Raji (cell line): ENCODE measurements around the gene BCLAF1.
A peak's percentile ranks its signal among the peaks of the same experiment; 100 is the strongest.

ENCODE experiments used
- POLR2A ChIP-seq: IDR thresholded peaks from 2 replicates; pipeline ENCODE4 v1.6.1; 2011; ENCODE audit warnings: low read depth, low read length, control low read depth; ENCODE audit not compliant: insufficient read depth

BCLAF1 gene, protein sequence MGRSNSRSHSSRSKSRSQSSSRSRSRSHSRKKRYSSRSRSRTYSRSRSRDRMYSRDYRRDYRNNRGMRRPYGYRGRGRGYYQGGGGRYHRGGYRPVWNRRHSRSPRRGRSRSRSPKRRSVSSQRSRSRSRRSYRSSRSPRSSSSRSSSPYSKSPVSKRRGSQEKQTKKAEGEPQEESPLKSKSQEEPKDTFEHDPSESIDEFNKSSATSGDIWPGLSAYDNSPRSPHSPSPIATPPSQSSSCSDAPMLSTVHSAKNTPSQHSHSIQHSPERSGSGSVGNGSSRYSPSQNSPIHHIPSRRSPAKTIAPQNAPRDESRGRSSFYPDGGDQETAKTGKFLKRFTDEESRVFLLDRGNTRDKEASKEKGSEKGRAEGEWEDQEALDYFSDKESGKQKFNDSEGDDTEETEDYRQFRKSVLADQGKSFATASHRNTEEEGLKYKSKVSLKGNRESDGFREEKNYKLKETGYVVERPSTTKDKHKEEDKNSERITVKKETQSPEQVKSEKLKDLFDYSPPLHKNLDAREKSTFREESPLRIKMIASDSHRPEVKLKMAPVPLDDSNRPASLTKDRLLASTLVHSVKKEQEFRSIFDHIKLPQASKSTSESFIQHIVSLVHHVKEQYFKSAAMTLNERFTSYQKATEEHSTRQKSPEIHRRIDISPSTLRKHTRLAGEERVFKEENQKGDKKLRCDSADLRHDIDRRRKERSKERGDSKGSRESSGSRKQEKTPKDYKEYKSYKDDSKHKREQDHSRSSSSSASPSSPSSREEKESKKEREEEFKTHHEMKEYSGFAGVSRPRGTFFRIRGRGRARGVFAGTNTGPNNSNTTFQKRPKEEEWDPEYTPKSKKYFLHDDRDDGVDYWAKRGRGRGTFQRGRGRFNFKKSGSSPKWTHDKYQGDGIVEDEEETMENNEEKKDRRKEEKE

DNA sequence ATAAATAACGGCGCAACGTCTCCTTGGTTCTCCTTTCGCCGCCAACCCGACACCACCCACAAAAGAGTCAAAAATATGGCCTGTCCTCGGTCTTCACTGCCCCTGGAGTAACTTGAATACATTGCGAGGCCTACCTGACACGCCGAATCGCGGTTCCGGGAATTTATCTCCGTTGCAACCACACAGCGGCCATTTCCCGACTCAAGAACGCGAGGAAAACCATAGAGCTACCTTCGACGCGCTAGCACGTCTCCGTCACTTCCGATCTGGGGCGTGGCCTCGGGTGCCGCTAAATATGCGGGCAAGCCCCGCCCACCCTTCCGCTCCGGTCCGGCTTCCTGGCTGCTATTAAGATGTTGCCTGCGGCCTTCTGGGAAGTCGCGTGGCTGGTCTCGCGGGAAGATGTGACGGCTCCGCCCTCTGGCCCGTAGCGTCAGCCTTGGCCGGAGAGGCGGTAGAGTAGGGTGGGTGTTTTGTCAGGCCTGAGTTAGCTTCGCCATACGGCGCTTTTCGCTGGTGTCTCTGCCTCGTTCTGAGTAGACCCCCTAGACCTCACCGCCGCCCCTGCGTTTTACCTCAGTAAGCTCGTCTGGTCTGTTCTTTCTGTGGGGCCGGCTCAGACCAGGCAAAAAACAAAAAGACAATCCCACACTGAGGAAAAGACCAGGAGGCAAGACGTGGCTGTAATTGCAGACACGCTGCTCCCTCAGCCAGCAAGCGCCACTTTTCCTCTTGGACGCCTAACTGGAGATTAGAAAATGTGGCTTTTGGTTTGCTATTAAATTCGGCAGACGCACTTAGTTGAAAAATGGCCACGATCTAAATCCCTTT, at the start of gene BCLAF1:
Gene BCLAF1, minus strand, starts transcription at position 268 of the 831 bp plus-strand sequence. CDS start 9,980 bp downstream, outside the sequence.
- peak; percentile 95 for TF ChIP-seq POLR2A

DNA sequence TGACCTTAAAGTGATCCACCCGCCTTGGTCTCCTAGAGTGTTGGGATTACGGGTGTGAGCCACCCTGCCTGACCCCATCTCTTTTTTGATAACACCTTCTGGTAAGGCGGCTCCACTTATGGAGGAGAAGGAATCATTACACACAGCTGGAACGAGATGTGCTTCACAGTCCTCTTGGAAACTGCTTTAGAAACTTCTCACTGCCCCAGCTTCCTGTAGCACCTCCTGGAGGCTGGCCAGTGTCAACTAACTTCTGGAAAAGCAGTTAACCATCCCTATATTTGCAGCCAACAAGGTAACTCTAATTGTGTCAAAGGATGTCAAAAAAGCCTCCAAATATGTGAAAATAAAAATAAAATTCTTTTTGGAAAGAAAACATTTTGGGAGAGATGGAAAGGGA, 48.8 kb upstream of the BCLAF1 start:
- no peak for TF ChIP-seq POLR2A

DNA sequence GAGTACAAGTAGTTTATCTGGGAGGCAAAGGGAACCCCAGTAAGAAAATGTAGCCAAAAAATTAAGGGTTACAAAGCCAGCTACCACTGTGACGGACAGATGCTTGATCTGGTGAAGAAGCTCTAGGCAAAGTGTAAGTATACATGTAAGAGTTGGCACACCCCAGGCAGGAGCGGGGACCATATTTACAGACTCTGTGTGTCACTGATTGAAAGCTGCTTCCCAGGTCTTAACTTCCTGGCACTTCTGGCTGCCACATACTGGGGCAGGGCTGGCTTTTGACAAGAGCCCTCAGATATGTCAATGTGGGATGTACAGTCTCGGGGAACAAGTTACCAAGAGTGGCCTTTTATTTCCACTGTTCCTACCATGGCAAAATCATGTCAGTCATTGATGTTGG, 48.0 kb upstream of the BCLAF1 start:
- no peak for TF ChIP-seq POLR2A

DNA sequence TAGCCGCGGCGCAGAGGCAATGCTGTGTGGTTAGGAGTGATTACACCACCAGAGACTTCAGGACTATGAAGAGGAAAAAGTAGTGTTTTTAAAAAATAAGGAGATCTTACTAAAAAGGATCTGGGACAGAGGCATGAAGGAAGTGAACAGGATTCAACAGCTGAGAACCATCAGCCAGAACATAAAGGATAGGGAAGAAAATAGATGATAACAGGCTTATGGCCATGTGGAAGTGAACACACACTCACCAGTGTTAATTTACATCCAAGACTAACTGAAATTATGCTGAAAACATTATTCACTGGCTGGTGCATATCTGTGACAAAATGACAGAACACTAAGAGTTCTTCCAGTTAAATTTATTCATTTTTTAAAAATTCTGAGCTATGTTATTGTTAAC, 47.5 kb upstream of the BCLAF1 start:
- no peak for TF ChIP-seq POLR2A

DNA sequence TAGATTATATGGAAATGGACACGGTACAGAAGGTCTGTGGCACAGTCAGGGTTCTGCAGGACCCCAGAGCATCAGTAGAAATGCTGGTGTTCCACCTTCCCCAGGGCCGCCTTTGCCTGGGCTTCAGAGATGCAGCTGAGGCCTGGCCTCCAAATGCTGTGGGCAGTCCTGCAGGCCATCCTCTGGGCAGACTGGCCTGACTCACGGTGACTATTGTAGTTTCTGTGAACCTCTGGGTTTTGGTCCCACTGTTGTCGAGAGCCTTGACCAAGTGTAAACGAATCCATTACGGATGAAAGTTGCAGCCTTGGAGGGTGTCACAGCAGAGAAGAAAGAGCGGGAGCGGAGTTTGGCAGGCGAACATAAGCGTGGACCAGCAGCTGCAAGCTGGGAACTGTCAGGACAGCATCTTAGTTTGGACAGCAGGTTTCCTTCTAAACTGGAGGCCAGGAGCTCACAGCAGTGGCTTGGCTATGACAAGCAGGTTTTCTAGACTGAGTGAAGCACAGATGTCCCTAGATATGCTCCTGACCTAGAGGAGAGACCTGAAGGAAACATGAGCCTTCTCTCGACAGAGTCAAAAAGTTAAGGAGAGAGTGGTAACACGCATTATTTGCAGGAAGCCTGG, 46.2 kb upstream of the BCLAF1 start:
- no peak for TF ChIP-seq POLR2A

DNA sequence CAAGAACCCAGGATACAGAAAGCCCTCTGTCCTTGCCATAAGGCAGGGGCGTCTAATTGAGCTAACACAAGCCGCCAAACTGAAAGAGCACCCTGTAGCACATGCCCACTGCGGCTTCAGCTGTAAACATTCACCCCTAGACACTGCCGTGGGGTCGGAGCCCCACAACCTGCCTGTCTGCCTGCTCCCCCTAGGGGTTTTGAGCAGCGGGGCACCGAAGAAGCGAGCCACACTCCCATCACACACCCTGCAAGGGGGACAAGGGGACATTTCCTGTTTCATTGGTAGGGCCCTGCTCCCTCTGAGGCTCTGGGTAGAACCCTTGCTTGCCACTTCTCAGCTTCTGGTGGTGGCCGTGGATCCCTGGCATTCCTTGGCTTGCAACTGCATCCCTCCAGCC, 45.2 kb upstream of the BCLAF1 start:
- no peak for TF ChIP-seq POLR2A

DNA sequence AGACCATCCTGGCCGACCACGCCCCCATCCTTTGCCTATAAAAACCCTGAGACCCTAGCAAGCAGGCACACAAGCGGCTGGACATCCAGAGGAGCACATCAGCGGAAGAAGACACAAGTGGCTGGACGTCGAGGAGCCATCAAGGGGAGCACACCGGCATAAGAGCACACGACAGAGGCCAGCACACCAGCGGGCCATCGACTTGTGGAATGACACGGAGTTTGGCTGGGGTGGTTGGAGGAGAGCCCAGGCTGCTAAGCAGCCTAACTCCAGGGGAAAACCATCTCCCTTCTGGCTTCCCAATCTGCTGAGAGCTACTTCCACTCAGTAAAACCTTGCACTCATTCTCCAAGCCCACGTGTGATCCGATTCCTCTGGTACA, 44.8 kb upstream of the BCLAF1 start:
- no peak for TF ChIP-seq POLR2A

DNA sequence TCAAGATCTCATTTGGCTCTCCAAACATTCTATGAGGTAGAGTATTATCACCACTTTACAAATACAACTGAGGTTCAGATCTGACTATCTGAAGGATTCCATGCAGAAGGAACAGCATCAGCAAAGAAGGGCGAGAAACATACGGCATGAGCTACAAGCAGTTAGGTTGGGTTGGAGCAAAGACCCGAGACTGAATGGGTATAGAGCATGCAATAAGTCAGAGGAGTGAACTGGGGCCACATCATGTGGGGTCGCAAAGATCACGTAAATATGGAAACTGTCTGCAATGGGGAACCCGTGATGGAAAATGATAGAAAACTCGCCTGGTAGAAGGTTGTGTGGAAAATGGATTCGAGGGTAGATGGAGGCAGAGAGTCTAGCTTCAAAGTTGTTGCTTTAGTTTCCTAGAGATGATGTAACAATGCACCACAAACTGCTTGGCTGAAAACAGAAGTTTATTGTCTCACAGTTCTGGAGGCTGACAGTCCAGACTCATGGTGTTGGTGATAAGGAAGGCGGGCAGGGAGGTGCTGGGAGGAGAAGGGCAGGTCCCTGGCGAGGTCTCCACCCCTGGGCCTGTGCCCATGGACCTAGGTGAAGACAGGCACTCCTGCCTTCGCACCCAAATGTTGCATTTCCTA, 44.3 kb upstream of the BCLAF1 start:
- TF ChIP-seq POLR2A, result no peak

DNA sequence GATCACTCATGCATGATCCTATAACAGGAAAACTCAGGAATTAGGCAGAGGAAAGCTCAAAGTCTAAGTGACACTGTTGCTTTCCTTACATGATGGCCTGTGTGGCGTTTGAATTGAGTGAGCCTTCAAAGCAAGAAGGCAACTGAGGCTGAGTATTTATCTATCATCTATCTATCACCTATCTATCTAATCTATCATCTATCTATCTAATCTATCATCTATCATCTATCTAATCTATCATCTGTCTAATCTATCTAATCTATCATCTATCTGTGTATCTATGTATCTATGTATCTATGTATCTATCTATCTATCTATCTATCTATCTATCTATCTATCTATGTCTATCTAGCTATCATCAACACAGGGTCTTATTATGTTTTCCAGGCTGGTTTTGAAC, 41.8 kb upstream of the BCLAF1 start:
- no peak for TF ChIP-seq POLR2A

DNA sequence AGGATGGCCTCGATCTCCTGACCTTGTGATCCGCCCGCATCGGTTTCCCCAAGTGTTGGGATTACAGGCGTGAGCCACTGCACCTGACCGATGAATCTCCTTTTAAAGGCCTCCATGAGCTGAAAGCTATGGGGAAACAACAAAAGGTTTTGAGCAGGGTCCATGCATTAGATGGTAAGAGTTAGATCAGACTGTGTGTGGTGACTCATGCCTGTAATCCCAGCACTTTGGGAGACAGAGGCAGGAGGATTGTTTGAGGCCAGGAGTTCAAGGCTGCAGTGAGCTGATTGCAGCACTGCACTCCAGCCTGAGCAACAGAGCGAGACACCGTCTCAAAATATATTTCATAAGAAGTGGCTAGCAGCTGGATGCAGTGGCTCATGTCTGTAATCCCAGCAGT, 41.0 kb upstream of the BCLAF1 start:
- no peak for TF ChIP-seq POLR2A

DNA sequence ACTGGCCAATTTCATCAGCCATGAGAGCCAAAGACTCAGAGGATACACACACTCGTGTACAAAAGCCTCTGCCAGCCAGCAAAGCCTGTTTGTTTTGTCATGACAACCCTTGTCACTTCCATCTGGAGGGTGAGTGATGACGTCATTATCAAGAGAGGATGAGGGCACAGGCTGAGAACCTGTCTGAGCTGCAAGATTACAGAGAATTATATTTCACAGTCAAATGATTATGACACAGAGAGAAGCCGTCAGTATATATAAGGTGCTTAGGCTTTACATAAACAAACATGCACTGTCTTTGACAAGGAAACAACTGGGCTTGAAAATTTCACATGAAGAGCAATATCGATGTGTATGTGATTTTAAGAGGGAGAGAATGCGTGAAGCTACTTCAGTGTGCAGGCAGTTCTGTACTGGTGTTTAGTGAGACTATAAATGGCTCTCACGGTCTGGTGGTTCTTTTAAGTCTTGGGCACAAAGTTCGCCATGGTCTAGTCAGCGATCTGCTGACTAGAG, 36.5 kb upstream of the BCLAF1 start:
- TF ChIP-seq POLR2A, result no peak

DNA sequence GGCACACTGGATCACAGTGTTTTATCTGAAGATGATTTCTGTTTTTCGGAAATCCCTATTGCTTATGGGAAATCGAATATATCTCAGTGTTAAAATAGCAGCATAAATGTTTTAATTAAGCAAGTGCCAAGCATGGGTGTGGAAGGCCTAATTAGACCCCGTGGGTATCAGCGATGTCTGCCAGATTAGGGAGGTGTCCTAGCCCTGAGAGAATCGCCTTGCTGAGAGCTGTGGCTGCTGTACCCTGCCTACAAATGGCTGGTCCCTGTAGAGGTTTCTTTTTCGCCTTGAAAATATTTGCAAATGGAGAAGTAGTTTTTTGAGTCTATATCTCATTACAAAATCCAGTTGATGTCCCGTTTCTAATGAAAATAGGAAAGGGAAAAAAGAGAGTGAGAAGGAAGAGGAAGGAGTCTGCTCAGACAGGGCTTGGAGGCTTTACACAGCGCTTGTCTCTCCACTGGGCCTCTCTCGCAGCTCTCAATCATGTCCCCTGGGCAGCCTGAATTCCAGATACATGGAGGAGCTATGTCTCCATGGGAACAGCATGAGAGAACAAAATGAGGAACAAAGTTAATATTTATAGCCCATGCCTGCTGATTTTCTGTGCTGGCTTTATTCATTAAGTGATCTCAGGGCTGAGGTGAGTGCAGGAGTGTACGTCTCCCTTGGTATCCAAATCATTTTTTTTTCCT, 35.2 kb upstream of the BCLAF1 start:
- no peak for TF ChIP-seq POLR2A

DNA sequence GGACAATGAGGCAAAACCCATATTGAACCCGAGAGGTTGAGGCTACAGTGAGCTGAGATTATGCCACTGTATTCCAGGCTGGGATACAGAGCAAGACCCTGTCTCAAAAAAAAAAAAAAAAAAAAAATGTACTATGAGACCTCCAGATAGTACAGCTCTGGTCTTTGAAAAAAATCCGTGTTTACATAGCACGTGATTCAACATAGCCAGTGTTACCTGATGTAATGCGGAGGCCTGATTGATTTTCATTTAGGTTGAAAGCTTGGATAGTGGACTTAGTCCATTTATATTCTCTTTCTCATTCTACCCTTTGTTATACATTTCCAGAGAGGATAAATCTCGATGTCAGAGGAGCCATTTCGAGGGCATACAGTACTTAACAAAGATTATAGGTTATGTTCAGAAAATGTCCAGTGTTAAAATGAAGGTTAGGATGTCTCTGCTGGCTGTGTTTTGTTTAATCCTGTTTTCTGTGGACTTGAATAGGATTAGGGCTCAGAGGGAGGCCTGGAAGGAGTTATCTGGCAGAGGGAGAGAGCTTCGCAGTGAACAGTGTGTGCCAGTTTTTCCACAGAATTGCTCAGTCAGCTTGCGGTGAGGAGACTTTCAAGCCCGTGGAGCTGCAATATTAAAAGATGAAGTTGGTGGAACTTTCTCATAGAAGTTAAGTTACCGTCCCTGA, 33.9 kb upstream of the BCLAF1 start:
- TF ChIP-seq POLR2A, result no peak
